Bronchial epithelial cell (primary cell): ENCODE measurements around the gene FRMD1. TPM values are rescaled to one million over a fixed set of nuclear protein-coding genes. Genes with fewer than 3 reads are reported as not detected.
A peak's percentile ranks its signal among the peaks of the same experiment; 100 is the strongest.

Experiments used
- DNase-seq: peaks from one replicate; pipeline ENCODE4 v3.0.0-alpha.2; 2010; ENCODE audit warnings: low read depth
- FAIRE-seq: peaks from 2 replicates; lab custom pipeline; 2011; peaks lifted over from hg19 to GRCh38; lab: Jason Lieb, UNC
- H3K27me3 ChIP-seq: 2 replicates; pipeline ENCODE4 v1.5.1; 2011; ENCODE audit warnings: low read length; ENCODE audit not compliant: control insufficient read depth, insufficient read depth
- H3K36me3 ChIP-seq: 2 replicates; pipeline ENCODE4 v1.5.1; 2011; ENCODE audit warnings: low read length; ENCODE audit not compliant: control insufficient read depth, insufficient read depth
- H3K4me3 ChIP-seq: 2 replicates; pipeline ENCODE4 v1.5.1; 2011; ENCODE audit warnings: mild to moderate bottlenecking, low read depth, low read length, control low read depth
- total RNA-seq: library from RNA; depleted of rRNA; stranded (reverse); fragments of >200 nt; gene quantifications from 2 replicates; pipeline ENCODE4 v1.2.1, GENCODE V29; 2014
- TF ChIP-seq, protein P1 (sequence below): IDR thresholded peaks from 2 replicates; pipeline ENCODE4 v1.5.1; 2011; ENCODE audit warnings: mild to moderate bottlenecking, moderate library complexity, low read length, control low read depth, inconsistent platforms; ENCODE audit not compliant: insufficient read depth, severe bottlenecking

Gene FRMD1
- total RNA-seq, 1 donor from 2014 or later, result not detected

- DNase-seq (no peak), FAIRE-seq (no peak)
- Histone ChIP-seq H3K36me3 (no peaks in the 10 kb centered on the region), H3K27me3 (no peaks in the 10 kb centered on the region), H3K4me3 (no peak overlapping the region)
- TF ChIP-seq, protein P1, sequence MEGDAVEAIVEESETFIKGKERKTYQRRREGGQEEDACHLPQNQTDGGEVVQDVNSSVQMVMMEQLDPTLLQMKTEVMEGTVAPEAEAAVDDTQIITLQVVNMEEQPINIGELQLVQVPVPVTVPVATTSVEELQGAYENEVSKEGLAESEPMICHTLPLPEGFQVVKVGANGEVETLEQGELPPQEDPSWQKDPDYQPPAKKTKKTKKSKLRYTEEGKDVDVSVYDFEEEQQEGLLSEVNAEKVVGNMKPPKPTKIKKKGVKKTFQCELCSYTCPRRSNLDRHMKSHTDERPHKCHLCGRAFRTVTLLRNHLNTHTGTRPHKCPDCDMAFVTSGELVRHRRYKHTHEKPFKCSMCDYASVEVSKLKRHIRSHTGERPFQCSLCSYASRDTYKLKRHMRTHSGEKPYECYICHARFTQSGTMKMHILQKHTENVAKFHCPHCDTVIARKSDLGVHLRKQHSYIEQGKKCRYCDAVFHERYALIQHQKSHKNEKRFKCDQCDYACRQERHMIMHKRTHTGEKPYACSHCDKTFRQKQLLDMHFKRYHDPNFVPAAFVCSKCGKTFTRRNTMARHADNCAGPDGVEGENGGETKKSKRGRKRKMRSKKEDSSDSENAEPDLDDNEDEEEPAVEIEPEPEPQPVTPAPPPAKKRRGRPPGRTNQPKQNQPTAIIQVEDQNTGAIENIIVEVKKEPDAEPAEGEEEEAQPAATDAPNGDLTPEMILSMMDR, result no peak
Measured at GRCh38 chr6:168120390-168121302, 41.6 kb upstream of the FRMD1 start.

DNA sequence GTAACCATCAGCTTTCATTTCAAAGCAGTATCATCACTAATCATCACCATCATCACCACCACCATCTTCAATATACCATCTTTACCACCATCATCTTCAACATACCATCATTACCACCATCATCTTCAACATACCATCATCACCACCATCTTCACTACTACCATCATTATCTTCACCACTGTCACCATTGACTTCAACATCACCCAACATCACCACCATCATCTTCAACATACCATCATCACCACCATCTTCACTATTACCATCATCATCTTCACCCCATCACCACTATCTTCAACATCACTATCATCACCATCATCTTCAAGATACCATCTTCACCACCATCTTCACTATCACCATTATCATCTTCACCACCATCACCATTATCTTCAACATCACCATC, 40.5 kb upstream of the FRMD1 start:
- TF ChIP-seq, protein P1, result no peak
- DNase-seq (no peak), FAIRE-seq (no peak)
- Histone ChIP-seq H3K27me3 (no peaks in the 10 kb centered on the region), H3K4me3 (no peak overlapping the region), H3K36me3 (no peaks in the 10 kb centered on the region)

- Histone ChIP-seq H3K36me3 (no peaks in the 10 kb centered on the region), H3K27me3 (no peaks in the 10 kb centered on the region), H3K4me3 (no peak overlapping the region)
- DNase-seq (no peak), FAIRE-seq (peak; percentile 13)
- TF ChIP-seq, protein P1, result no peak
Measured at GRCh38 chr6:168118935-168119334, 39.9 kb upstream of the FRMD1 start.

GRCh38 chr6:168117942-168118341, 38.9 kb upstream of the FRMD1 start:
- Histone ChIP-seq H3K27me3 (no peaks in the 10 kb centered on the region), H3K4me3 (no peak overlapping the region), H3K36me3 (no peaks in the 10 kb centered on the region)
- FAIRE-seq, result no peak
- TF ChIP-seq, protein P1, result peak; percentile 21
- no peak for DNase-seq

- FAIRE-seq (no peak), DNase-seq (no peak)
Measured at GRCh38 chr6:168116975-168117899, 38.2 kb upstream of the FRMD1 start.

More at GRCh38 chr6:168116975-168117899, 38.2 kb upstream of the FRMD1 start:
- Histone ChIP-seq H3K36me3 (no peaks in the 10 kb centered on the region), H3K4me3 (no peak overlapping the region), H3K27me3 (no peaks in the 10 kb centered on the region)
- TF ChIP-seq, protein P1, result no peak
